Activated gamma-delta T cell treated with Interleukin-2 at 50 U/mL for 16 hours (primary cell): Measurements from ENCODE around the gene TANGO2.
A peak's percentile ranks its signal among the peaks of the same experiment; 100 is the strongest.
"Not testable (repeated sequence)": the region's sequence is repeated elsewhere in the genome, so short reads cannot be mapped to it uniquely, and the experiment has no call there.

Experiments used
- DNase-seq: peaks from one replicate; pipeline ENCODE4 v3.0.0-alpha.2; 2020

TANGO2 gene

DNA sequence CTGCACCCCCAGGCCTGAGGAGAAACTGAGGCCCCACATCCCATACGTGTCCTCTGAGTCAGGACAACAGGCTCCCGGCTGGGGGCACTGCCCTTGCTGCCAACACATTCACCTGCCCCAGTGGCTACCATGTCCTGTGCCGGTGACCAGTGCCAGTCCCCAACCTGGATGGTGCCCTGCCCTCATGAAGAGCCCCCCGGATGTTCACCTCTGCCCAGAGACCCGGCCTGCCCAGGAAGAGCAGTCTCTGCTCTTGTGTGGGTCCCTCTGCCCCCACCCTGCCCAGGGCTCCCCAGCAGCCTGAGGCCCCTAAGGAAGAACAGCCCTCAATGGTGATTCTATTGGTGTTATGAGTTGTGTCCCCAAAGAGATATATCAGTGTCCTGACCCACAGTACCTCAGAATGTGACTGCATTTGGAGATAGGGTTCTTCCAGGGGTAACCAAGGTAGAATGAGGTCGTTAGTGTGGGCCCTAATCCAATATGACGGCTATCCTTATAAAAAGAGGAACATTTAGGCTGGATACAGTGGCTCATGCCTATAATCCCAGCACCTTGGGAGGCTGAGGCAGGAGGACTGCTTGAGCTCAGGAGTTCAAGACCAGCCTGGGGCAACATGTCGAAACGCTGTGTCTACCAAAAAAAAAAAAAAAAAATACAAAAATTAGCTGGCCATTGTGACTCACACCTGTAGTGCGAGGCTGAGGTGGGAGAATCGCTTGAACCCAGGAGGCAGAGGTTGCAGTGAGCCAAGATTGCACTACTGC, 45.9 kb downstream of the TANGO2 start:
- DNase-seq: no peak

DNA sequence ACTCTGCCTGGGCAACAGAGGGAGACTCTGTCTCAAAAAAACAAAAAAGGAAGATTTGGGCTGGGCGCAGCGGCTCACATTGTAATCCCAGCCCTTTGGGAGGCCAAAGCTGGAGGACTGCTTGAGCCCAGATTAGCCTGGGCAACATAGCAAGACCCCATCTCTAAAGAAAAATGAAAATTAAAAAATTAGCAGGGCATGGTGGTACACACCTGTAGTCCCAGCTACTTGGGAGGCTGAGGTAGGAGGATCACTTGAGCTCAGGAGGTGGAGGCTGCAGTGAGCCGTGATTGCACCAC, 46.4 kb downstream of the TANGO2 start:
- not testable (repeated sequence) for DNase-seq

DNA sequence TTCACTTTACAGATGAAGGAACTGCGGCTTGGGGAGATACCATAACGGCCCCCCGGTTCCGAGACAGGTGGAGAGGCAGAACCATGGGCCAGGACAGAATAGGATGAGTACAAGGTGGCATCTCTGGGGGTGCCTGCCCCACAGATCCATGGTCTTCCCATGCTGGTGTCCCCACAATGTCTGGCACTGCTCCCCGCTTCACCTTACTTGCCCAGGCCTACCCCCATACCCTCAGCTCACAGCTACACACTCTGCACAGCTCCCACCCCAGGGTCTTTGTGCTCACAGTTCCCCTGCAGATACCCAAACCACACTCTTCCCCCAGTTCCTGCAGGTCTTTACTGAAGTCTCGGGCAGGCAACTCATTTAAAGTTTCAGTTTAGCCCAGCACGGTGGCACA, 47.7 kb downstream of the TANGO2 start:
- no peak for DNase-seq

DNA sequence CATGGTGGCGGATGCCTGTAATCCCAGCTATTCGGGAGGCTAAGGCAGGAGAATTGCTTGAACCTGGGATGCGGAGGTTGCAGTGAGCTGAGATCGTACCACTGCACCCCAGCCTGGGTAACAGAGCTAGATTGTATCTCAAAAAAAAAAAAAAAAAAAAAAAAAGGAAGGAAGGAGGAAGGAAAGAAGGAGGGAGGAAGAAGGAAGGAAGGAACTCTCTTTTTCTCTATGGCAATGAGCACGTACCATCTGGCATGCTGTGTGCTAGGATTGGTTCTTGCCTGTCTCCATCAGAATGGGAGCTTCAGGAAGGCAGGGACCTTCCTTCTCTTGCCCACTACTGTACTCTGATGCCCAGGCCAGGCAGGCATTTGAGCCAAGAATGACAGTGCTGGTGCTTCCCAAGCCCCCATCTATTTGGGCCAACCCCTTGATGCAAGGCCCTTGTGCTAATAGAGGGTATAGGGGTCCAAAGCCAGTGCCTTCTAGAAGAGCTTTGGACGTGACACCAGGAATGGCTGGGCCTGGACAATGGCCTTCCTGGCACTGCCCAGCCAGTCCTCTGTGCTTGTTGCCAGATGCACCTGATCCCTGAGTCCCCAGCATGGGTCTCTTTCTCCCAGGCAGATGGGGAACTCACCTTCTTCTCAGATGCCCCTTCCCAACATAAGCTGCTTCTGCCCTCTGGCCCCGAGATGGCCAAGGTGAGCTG, 48.6 kb downstream of the TANGO2 start:
- DNase-seq: no peak

DNA sequence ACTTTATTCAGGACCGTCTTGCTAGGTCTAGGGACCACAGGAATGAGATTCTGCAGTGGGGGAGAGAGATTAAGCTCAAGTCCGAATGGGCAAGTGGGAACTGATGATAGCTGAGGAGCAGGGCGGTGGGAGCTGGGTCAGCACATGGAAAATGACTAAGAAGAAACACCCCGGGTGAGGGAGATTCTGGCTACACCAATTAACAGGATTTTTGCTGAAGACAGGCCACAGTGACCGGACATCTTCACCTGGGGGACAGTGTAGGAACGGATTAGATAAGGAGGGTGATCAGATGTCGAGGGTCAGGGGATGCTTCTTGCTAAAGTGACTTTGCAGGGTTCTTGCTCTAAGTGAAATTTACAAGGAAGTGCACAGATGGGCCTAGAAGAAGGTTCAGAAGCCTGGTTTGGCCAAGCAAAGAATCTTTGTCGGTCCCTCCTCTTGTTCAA, 50.6 kb downstream of the TANGO2 start:
- DNase-seq: no peak

DNA sequence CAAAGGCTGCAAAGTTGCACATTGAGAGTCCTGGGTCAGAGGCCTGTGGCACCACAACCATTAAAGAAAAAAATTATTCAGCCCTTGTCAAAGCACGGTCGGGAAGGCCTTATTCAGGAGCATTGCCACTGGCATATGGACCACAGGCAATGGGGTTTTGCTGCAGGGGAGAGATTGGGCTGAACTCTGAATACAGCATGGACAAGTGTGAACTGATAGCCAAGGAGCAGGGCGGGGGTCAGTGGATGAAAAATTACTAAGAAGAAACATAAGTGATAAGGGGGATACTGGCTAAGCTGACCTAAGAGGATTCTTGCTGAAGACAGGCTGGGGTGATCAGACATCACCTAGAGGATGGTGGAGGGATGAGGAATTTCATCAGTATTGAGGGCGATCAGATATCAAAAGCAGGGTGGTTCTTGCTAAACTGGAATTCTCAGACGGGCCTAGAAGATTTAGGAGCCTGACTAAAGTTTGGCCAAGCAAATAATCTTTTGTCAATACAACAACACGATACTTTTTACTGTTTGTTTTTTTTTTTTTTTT, 55.8 kb downstream of the TANGO2 start:
- no peak for DNase-seq

DNA sequence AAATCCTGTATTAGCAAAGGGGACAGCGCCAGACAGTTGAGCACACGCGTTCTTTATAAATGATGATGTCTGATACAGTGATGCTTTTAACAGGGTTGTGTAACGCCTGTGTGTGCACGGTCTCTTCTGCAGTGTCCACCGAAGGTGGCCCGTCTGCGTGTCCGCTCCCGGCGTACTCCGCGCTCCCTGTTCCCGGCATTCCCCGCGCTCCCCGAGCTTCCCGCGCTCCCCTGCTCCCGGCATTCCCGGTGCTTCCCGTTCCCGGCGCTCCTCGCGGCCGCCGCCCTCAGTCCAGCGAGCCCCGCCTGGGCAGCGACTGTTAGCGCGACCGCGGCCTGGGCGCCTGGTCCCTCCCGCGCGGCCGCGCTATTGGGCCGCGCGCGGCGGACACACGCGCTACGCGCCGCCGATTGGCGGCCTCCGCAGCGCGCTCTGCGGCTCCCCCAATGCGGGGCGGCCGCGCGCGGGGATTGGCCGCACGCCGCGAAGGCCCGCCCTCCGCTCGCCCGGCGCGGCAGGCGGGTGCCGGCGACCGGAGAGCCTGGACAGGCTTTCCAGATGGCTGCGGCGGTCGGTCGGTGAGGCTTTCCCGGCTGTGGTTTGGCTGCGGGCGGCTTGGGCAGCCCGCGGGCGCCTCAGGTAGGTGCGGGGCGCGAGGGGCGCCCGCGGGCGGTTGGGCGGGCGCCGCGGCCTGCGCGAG, 59.0 kb downstream of the TANGO2 start, which contains the start of gene DGCR8:
Gene DGCR8, plus strand, starts transcription at position 497 of the 700 bp plus-strand sequence. CDS start 5,723 bp downstream, outside the sequence.
- peak; percentile 55 for DNase-seq

DNA sequence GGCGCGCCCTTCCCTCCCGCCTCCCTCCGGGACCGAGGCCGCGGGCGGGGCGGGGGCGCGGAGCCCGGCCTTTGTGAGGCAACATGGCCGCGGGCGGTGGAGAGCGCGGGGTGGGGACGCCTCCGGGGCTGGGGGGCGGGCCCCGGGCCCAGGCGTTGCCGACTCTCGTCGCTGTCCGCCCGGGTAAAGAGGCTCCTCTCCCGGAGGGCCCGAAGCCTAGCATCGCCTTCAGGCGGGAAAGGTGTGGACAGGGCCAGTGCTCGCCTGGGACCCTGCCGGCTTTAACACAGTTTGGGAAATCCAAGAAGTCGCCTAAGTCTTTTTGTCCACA, 59.5 kb downstream of the TANGO2 start:
- peak; percentile 64 for DNase-seq

DNA sequence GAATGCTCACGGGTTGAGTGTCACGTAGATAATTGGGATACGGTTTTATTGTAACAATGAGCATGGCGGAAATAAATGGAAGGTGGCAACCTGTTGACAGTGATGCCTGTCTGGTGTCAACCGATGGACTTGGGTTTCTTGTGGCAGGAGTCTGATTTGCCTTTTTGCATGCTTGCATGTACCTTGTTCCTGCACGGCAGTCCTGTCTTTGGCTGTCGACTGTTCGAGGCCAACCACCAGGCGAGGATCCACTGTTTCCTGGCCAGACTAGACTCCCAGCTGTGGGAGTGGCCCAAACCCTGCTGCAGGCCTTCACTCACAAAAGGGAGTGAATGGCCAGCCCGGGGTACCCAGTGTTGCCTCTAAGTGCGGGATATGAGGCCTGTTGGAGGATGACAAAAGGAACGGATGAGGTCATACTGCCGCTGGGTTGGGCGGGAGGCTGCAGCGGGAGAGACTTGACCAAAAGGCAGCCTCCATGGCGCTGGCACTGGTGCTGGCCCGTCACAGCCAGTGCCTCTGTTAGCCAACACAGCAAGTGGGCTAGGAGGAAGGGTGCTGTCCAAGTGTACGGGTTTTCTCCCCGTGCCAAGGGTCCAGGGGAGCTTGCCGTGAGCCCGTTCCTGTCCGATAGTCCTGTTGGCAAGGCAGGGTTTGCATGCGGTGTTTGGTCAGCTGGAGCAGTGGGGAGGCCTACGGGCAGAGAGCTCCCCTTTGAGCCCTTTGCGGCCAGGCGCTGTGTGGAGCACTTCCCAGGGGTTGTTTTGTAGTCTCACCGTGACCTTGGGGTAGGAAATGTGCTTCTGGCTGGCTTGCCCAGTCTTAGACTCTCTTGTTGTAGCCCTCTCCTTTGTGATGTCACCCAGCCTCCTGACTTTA, 60.1 kb downstream of the TANGO2 start:
- no peak for DNase-seq

DNA sequence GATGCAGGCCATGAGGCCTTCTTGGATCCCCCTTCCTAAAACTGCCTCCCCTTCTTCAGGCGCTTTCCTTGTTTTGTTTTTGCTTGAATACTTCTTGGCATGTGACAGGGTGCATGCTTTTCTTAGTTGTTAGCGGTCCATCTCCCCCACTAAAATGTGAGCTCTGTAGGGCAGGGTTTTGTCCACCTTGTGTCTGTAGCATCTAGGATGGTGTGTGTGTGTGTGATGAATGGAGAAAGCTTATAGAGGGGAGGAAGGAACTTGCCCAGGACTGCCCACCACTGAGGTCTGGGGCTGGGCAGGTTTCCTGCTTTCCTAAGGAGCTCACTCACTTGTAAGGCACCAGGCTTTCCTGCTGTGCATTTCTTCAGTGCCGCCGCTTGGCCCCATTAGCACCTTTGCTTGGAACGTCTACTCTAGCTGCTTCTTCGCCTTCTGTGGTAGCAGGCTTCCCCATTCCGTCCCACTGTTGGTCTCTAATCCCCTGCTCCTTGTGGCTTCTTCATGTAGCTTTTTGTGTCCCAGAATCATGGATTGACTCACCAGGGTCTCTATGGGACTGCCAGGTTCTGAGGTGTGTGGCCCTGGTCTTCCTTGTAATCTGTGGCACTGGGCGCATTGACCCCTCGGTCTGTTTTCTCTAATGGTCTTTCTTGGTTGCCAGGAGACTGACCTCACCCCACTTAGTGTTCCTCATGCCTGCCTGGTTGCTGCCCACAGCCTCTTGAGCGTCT, 62.4 kb downstream of the TANGO2 start:
- no peak for DNase-seq

DNA sequence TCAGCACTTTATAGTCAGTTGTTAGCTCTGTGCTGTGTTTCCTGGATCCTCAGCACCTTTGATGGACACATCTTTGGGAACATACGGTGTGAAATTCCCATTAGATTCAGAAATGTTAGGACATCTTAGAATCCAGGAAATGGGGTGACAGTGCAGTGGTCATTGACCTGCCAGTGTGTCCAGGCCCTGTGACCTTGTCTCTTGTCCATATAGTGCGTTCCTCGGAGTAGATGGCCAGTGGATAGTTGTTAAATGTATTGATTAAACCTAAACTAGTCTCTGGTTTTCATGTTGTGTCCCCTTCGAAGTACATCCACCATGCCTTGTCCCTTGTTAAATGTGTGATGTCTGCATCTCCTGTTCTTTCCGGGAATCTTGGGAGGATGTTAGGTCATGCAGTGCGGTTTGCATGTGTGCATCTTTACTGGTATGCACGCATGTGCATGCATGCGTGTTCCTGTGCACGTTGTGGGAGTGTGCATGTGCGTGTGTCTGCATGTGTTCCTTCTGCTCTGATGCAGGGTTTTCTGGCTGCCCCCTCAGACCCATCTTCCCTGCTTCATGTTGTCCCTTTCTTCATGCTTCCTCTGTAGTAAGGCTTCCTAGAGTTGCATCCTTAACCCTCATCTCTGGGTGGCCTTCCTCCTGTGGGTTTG, 63.1 kb downstream of the TANGO2 start:
- DNase-seq: no peak

DNA sequence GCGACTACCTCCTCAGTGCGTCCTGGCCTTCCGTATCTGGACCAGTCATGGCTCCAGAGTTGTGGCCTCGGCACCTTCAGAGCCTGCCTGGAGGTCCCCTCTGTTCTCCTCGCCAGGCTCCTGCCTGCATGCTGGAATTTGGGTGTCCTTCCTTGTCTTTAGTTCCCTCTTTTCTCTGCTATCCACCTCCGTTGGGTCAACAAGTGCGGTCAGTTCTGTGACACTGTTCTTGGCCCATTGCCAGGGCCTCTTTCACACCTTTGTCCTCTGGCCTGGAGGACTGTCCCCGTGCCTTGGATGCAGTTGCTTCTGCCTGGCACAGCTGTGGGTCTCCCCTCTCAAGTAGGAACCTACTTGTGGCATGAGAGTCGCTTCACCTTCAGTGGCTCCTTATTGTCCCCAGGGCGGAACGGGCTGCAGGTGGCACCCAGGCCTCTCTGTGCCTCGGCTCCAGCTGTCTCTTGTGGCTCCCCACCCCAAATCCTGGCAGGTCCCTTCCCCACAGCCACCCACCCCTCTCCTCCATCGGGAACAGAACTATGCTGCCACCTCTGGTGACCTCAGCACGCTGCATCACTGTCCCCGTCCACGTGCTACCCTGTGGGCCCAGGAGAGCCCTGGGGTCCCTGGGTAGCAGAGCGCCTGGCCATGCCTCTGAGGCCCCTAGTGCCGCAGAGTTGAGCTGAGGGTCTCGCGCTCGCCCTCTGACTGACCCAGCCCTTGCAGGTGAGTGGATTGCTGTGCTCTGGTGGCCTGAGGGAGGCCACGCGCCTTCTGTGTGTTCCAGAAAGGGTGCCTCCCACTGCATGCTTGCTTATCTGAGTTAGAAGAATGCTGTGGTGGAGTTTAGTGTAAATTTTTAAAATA, 63.9 kb downstream of the TANGO2 start:
- DNase-seq: no peak

DNA sequence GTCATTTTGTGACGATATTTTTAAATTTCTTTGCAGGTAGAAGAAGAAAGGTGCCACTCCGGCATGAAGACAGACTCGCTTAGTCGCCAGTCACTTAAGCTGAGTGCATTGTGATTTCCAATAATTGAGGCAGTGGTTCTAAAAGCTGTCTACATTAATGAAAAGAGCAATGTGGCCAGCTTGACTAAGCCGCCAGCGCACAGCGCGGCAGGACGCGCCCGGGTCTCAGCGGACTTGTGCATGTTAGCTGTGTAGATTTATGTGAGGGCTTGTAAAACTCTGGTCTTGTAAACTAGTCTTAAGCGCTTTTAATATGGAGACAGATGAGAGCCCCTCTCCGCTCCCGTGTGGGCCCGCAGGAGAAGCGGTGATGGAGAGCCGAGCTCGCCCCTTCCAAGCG, 64.7 kb downstream of the TANGO2 start:
- no peak for DNase-seq

DNA sequence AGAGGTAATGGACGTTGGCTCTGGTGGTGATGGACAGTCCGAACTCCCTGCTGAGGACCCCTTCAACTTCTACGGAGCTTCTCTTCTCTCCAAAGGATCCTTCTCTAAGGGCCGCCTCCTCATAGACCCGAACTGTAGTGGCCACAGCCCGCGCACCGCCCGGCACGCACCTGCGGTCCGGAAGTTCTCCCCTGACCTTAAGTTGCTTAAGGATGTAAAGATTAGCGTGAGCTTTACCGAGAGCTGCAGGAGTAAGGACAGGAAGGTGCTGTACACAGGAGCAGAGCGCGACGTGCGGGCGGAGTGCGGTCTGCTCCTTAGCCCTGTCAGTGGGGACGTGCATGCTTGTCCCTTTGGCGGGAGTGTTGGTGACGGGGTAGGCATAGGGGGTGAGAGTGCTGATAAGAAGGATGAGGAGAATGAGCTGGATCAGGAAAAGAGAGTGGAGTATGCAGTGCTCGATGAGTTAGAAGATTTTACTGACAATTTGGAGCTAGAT, 65.2 kb downstream of the TANGO2 start:
- no peak for DNase-seq

DNA sequence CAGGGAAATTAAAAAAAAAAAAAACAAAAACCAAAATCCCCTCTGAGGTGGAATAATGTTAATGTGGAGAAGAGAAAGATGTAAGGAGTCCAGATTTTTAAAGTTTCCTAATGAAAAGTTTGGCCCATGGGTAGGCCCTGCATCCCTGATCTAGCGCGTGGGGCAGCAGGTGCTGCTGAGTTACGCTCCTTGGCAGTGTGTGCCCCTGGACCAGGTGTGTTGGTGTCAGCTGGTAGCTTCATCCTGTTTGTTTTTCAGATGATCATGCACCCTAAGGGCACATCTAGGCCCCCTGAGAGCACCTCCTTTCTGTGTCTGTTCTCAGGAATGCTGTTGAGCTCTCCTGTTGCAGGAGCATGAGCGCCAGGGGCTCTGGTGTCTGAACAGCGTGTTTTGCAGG, 65.9 kb downstream of the TANGO2 start:
- DNase-seq: no peak

DNA sequence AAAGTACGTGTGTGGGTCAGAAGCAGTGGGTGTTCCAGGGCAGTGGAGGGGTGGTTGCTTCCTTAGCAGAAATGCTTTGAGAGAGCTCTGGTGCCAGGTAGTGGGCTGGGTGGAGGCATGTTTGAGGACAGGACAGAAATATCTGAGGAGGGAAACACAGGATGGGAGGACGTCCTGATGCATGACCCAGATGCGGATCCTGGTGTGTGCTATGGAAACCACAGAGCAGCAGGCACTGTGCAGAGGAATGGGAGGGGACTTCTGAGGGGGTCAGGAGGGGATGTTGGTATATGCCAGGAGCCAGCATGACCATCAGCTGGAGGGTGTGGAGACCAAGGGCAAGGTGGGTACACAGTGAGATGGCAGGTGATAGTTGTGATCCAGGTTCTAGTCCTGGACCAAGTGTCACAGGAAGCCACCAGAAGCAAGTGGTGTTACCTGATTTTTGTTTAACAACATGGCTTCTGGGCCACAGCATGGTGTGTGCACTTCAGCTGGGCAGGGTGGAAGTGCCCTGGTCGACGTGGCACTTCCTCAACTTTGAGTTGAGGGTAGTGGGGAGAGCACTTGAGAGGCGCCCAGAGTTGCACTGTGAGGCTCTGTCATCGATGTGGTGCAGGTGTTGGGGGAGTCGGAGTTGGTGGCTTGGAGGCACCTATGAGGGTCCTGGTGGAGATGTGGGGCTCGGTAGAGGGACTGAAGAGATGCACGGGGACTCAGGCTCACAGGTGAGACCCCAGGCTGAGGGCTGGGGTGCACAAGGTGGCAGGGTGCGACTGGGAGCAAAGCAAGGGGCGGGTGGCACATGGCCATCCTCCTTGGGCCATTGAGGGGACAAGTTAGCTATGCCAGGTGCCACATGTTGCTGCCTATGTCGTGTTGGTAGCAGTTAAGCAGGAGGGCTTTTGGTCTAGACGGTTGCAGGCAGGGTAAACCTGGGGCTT, 66.7 kb downstream of the TANGO2 start:
- peak; percentile 30 for DNase-seq

DNA sequence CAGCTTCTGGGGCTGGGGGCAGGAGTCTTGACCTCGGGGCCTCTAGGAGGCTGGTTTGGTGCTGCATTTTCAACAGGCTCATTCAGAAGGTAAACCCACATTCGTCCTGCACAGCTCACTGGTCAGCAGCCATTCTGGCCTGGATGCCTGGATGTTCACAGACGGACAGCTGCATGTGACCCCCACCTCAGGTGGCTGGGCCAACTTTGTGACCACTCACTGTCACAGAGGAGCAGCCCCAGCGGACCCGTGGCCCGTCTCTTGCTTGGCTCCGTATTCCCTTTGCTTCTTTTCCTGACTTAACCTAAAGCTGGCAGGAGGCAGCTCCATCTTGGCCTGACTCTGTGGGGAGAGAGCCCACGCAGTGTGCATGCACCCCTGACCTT, 67.3 kb downstream of the TANGO2 start:
- DNase-seq: no peak

DNA sequence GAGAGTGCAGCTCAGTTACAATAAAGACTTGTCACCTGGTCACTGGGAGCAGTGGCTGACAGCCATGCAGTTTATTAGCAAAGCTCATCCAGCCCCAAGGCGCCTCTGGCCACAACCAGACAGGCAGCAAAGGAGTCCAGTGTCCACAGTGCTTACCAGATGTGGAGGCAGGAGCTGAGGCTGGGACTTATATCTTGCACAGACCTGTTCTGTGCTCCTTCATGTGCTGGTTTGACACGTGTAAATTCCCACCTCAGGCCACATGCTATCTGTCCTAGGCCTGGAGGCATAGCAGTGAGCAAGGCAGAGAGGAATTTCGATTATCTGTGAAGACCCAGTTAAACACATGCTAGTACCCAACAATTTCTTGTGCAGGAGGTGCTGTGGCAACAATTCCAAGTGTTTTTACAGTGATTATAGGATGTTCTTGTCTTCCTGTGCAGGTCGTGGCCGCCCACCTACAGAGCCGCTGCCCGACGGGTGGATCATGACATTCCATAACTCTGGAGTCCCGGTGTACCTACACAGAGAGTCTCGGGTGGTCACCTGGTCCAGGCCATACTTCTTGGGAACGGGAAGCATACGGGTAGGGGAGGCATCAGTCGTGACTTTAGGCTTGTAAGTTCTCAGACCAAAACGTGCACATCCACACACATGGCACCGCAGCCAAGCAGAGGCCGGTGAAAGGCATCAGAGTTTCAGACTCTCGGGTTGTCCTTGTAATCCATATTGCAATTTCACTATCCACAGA, 68.5 kb downstream of the TANGO2 start:
- no peak for DNase-seq
